IPS-NIHi7 (cell line): ENCODE measurements around the gene TSHZ2.

Experiments used
- DNase-seq: peaks from one replicate; pipeline ENCODE4 v3.0.0; 2012; ENCODE audit warnings: mixed read lengths; ENCODE audit errors: extremely low spot score

The TSHZ2 gene

GRCh38 chr20:53205046-53205445, 232.9 kb downstream of the TSHZ2 start:
- DNase-seq: no peak

DNA sequence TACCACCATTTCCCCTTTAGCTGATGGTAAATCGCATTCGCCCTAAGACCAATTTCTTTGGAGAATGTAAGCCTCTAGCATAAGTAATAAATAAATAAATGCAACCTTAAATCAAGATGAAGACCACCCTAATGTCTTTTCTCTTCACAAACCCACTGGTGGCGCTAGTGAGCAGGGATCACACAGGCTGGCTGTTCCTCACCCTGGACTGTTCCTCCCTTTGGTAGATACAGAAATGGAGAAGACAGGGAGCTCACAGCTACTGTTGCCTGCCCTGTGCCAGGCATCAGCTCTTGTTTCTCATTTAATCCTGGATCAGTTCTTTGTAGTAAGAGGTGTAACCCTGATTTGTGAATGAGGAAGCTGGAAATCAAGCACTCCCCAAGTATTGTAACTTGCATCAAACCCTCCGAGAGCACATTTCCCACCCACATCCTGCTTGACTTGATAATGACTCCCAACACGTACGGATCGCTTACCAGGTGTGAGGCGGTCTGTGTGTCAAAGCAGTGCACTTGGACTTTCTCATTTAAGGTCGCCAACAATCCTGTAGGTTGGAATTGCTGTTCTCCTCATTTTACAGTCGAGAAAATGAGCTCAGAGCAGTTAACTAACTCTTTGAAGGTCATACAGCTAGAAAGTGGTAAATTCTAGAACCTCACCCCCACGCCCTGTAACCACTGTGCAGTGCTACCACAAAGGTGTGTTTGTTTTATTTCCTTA, 236.1 kb downstream of the TSHZ2 start:
- peak; percentile 70 for DNase-seq

- no peak for DNase-seq
Observed at GRCh38 chr20:53210041-53210440, 237.9 kb downstream of the TSHZ2 start.

DNA sequence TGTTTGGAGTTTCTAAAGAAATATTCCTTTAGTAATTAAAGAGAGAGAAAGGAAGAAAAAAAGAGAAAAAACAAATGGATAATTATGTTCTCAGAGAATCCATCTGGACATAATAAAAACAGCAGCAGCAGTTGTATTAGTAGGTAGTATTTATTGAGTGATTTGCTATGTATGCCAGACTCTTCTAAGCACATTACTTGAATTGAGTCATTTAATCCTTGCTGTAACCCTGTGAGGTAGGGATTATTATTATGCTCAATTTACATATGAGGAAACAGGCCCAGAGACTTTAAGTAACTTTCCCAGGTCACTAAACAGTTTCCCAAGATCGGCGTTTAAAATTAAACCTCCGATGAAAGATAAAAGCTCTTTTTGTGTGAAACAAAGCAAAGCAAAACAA, 238.8 kb downstream of the TSHZ2 start:
- no peak for DNase-seq

DNA sequence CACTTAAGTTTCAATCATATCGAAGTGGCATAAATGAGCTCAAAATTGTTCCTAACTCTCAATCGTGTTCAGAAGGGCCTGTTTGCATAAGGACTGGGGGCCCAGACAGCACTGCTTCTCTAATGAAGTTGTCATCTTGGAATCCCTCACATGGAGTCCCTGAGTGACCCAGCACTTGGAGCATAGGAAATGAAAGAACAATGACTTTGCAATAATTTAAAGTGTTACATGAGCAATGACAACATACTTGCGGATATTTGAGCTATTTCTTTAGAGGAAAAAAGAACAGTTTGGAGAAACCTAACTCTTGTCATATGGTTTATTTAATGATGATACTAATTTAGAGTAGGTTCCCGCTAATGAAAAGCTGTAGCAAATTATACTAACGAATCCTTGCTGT, 239.9 kb downstream of the TSHZ2 start:
- no peak for DNase-seq

DNA sequence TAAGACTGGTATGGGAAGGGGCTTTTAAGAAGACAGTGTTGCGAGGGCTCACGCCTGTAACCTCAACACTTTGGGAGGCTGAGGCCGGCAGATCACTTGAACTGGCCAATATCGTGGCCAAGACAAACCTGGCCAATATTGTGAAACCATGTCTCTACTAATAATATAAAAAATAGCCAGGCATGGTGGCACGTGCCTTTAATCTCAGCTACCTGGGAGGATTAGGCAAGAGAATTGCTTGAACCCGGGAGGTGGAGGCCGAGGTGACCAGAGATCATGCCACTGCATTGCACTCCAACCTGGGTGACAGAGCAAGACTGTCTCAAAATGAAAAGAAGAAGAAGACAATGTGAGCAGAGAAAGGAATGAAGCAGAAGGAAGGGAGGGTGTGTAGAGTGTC, 242.2 kb downstream of the TSHZ2 start:
- no peak for DNase-seq

GRCh38 chr20:53215166-53215565, 243.0 kb downstream of the TSHZ2 start:
- DNase-seq: no peak

DNA sequence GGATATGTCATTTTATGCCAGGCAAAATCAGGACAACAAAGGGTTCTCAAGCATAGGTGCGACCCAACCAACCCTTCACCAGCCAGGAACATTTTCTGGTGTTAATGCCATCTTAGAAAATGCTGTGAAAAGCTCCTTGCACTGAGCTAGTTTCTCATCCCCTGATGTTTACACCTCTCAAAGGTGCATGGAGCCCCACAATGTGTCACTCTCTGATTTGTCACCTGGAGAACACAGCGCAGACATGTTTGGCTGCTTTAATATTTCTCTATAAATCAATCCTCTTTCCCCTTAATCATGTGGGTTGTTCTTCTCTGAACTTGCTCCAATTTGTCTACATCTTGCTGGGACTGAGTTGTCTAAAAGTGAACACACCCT, 244.3 kb downstream of the TSHZ2 start:
- no peak for DNase-seq

DNA sequence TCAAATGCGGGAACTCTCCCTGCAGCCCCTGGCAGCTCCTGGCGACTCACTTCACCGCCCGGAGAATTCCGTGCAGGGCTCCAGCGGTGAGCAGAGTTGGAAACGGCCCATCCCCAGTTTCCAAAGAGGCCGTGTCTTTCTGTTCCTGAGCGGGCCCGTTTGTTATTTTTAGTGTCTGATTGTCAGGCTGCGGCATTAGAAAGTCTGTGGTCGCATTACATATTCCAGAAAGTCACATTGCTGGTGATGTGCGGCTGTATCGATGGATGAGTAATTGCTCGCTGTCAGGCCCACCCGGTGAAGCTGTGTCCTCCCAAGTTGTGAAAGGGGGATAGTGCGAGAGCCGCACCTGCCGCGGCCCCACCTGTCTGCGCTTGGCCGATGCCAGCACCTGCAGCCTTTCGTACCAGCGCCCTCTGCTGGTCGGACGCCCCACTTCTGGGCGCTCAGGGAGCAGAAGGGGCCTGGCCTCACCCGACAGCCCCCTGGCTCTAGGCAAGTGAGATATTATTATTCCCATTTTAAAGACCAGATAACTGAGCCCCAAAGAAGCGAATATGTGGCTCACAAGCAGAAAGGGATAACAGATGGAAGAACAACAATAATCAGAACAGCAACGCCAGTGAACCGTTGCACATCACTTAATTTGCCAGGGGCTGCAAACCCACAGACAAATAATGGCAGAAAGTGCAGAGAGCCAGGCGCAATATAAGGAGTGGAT, 244.9 kb downstream of the TSHZ2 start:
- DNase-seq: peak; percentile 91

- DNase-seq: no peak
Observed at GRCh38 chr20:53220482-53221307, 248.5 kb downstream of the TSHZ2 start.

DNA sequence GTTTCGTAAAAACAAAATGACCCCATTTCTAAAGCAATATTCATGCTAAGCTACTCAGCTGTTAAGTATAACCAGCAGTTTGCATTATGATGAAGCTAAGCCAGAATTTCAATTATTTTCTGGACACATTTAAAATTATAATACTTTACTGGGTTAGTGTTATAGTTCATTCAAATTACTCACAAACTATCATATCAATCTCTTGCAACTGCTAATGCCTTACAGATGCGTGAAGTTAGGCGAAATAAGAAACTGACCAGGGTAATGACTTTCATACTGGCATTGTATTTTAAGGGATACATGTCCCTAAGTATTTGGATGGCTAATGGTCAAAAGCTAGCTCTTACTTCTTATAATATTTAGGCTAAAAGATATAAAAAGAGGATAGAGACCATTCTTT, 249.6 kb downstream of the TSHZ2 start:
- no peak for DNase-seq

- DNase-seq: no peak
Observed at GRCh38 chr20:53222416-53222815, 250.3 kb downstream of the TSHZ2 start.

GRCh38 chr20:53222932-53223331, 250.8 kb downstream of the TSHZ2 start:
- DNase-seq: no peak

DNA sequence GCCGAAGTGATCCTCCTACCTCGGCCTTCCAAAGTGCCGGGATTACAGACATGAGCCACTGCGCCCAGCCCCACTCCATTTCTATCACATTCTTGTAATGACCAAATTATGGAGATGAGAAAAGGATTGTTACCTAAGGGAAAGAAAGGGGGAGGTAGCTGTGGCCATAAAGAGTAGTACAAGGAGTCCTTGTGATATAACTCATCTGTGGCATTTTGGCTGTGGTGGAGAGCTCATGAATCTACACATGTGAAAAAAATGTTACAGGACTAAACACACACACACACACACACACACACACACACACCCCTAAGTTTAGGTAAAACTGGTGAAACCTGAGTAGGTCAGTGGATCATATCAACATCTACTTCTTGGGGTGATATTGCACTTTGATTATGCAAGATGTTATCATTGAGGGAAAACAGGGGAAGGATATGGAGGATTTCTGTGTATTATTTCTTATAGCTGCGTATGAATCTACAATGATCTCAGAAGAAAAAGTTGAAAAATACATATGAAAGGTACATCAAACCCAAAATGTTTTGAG, 251.5 kb downstream of the TSHZ2 start:
- no peak for DNase-seq

- DNase-seq: no peak
Observed at GRCh38 chr20:53224851-53225250, 252.7 kb downstream of the TSHZ2 start.

DNA sequence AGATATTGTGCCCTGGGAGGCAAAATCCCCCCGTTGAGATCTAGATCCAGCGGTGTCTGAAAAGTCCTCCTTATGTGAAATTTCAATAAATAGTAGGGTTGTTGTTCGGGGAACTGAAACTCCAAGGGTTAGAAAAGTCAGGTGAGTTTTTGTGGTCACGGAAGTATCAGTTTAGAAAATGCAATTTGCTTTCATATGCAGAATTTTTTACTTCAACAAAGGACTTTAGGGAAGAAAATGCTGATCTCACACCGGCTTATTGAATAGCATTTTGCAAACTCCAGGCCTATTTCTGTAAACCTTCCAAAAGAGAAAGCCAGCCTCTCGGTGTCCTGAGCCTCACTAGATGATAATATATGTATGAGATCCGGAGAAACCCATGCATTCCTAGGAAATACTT, 254.7 kb downstream of the TSHZ2 start:
- no peak for DNase-seq

DNA sequence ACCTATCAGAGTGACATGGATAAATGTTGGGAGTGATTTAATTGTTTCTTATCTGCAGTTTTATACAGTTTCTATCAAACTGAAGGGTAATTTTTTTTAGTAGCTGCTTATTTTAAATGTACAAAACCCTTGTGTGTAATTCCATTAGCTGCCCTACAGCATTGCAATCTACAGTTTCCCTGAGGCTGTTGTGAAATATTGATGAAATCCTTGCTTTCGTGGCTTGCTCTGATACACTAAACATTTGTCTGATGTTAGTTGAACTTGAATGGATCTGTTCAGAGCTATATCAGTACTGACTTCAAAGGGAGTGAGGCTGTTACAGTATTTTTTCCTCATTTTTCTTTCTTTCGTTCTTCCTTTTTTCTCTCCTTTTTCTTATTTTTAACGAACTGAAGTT, 255.4 kb downstream of the TSHZ2 start:
- DNase-seq: no peak

- DNase-seq: no peak
Observed at GRCh38 chr20:53231061-53231460, 258.9 kb downstream of the TSHZ2 start.

GRCh38 chr20:53237461-53237860, 265.3 kb downstream of the TSHZ2 start:
- DNase-seq: no peak

- DNase-seq: no peak
Observed at GRCh38 chr20:53238121-53238660, 266.0 kb downstream of the TSHZ2 start.

DNA sequence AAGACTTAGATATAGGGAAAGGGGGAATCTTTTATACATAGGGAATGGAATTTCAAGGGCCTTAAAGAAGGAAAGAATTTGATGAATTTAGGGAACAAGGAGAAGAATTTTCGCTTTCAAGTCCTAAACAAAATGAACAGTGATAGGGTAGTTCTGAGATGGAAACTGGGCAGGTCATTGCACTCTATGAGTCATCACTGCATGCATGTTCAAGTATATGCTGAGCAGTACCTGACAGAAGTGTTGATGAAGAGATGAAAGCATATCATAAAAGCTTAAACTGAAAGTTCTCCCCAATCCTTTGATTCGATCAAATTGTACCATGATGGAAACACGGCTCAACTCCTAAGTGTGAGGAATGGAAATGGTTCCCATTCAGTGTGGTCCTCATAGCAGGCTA, 271.0 kb downstream of the TSHZ2 start:
- DNase-seq: no peak

GRCh38 chr20:53244711-53245110, 272.6 kb downstream of the TSHZ2 start:
- DNase-seq: no peak
